Stimulated activated CD4-positive, alpha-beta T cell treated with anti-CD3 and anti-CD28 coated beads, Interleukin-2, amount 100 ng/mL, for 48 hours (primary cell): Measurements from ENCODE around the gene SPATA31E1.

Source experiments
- DNase-seq, 2 donors: peaks; one replicate each; pipeline ENCODE4 v3.0.0-alpha.2; 2020

SPATA31E1 gene

GRCh38 chr9:87864915-87865314 is 17.8 kb upstream of the SPATA31E1 start:
- DNase-seq, result no peak

GRCh38 chr9:87865626-87866025 is 17.1 kb upstream of the SPATA31E1 start:
- DNase-seq, result no peak

GRCh38 chr9:87867391-87867790 is 15.3 kb upstream of the SPATA31E1 start:
- no peak for DNase-seq

- no peak for DNase-seq
Measured at GRCh38 chr9:87868175-87868574, 14.5 kb upstream of the SPATA31E1 start.

- no peak for DNase-seq
Measured at GRCh38 chr9:87868635-87869034, 14.0 kb upstream of the SPATA31E1 start.

- DNase-seq, result no peak
Measured at GRCh38 chr9:87869082-87869481, 13.6 kb upstream of the SPATA31E1 start.

GRCh38 chr9:87871425-87872078 is 11.1 kb upstream of the SPATA31E1 start:
- DNase-seq, result no peak

GRCh38 chr9:87872079-87872624 is 10.5 kb upstream of the SPATA31E1 start:
- DNase-seq, result no peak

GRCh38 chr9:87873607-87874303 is 8.9 kb upstream of the SPATA31E1 start:
- DNase-seq, result no peak

- no peak for DNase-seq
Measured at GRCh38 chr9:87874304-87874623, 8.4 kb upstream of the SPATA31E1 start.

- DNase-seq, result no peak
Measured at GRCh38 chr9:87875060-87875459, 7.6 kb upstream of the SPATA31E1 start.

- no peak for DNase-seq
Measured at GRCh38 chr9:87875831-87876545, 6.7 kb upstream of the SPATA31E1 start.

- DNase-seq, result no peak
Measured at GRCh38 chr9:87876708-87877107, 6.0 kb upstream of the SPATA31E1 start.

GRCh38 chr9:87878989-87879511 is 3.6 kb upstream of the SPATA31E1 start:
- DNase-seq, result no peak

- DNase-seq, result no peak
Measured at GRCh38 chr9:87880116-87880515, 2.6 kb upstream of the SPATA31E1 start.

GRCh38 chr9:87880683-87881082 is 2.0 kb upstream of the SPATA31E1 start:
- DNase-seq, result no peak

- no peak for DNase-seq
Measured at GRCh38 chr9:87883274-87883673, 597 bp downstream of the SPATA31E1 start.

- no peak for DNase-seq
Measured at GRCh38 chr9:87883990-87884389, 1.3 kb downstream of the SPATA31E1 start.

- no peak for DNase-seq
Measured at GRCh38 chr9:87884578-87885459, 2.1 kb downstream of the SPATA31E1 start.

GRCh38 chr9:87885484-87886189 is 3.0 kb downstream of the SPATA31E1 start:
- DNase-seq, result no peak

GRCh38 chr9:87886210-87886932 is 3.7 kb downstream of the SPATA31E1 start:
- no peak for DNase-seq
